ENCODE results near the gene ABCC1.
"Not testable (repeated sequence)": the region's sequence is repeated elsewhere in the genome, so short reads cannot be mapped to it uniquely, and the experiment has no call there.

ABCC1 gene

DNA sequence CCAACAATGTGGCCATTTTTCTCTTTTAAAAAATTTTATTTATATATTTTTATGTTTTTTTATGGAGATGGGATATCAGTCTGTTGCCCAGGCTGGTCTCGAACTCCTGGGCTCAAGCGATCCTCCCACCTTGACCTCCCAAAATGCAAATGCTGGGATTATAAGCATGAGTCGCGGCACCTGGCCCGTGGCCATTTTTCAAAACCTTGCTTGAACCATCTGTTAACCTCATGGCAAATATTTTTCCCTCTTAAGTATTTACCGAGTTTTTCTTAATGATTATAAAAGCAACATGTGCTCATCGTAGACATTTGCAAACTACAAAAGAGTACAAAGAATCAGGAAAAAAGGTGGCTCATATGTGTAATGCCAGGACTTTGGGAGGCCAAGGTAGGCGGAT, 146.2 kb downstream of the ABCC1 start:
- DNase-seq (ENCODE audit: low read depth): no peak
- no peak overlapping the region for H3K4me3 ChIP-seq (replicated peaks; ENCODE audit: low read depth, low read length)
- TF ChIP-seq CTCF (IDR thresholded peaks at IDR 0.05; ENCODE audit: low read length, missing control alignments): no peak

GRCh38 chr16:16096121-16096857, 146.9 kb downstream of the ABCC1 start:
- peak; percentile 49 for TF ChIP-seq CTCF (IDR thresholded peaks at IDR 0.05; ENCODE audit: low read length, missing control alignments)
- peak; percentile 51 for DNase-seq (ENCODE audit: low read depth)
- H3K4me3 ChIP-seq (replicated peaks; ENCODE audit: low read depth, low read length): no peak overlapping the region

DNA sequence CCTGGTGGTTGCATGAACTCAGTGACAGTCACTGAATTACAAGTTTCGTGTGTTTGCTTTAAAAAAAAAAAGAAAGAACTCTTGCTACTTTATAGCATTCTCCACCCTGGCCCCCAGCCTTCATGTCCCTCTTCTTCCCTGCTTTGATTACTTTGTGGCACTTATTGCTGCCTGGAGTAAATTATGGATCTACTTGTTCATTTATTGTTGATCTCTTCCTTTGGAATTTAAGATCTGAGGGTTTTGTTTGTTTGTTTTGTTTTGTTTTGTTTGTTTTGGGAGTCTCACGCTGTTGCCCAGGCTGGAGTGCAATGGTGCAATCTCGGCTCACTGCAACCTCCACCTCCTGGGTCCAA, 147.4 kb downstream of the ABCC1 start:
- no peak overlapping the region for H3K4me3 ChIP-seq (replicated peaks; ENCODE audit: low read depth, low read length)
- no peak for TF ChIP-seq CTCF (IDR thresholded peaks at IDR 0.05; ENCODE audit: low read length, missing control alignments)
- DNase-seq (ENCODE audit: low read depth): no peak

DNA sequence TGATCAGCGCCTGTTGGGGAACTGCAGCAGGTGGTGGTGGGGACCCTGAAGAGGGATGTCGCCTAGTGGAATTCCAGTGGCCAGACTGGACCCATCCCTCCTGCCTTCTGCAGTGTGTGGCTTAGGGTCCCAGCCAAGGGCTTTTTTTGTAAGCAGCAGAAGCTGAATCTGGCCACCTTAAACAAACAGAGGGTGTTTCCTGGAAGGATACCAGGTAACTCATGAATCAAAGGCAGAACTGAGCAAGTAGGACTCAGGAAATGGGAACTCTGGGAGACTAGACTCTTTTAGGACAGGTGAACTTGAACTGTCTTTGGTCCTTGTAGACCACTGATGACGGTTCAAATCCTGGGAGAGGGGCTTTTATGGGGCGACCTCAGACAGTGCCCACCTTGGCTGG, 149.9 kb downstream of the ABCC1 start:
- DNase-seq (ENCODE audit: low read depth): no peak
- TF ChIP-seq CTCF (IDR thresholded peaks at IDR 0.05; ENCODE audit: low read length, missing control alignments): no peak
- no peak overlapping the region for H3K4me3 ChIP-seq (replicated peaks; ENCODE audit: low read depth, low read length)

GRCh38 chr16:16100631-16101030, 151.2 kb downstream of the ABCC1 start:
- DNase-seq (ENCODE audit: low read depth): no peak
- no peak for TF ChIP-seq CTCF (IDR thresholded peaks at IDR 0.05; ENCODE audit: low read length, missing control alignments)
- H3K4me3 ChIP-seq (replicated peaks; ENCODE audit: low read depth, low read length): no peak overlapping the region

- no peak for DNase-seq (ENCODE audit: low read depth)
- H3K4me3 ChIP-seq (replicated peaks; ENCODE audit: low read depth, low read length): no peak overlapping the region
- no peak for TF ChIP-seq CTCF (IDR thresholded peaks at IDR 0.05; ENCODE audit: low read length, missing control alignments)
Observed at GRCh38 chr16:16101585-16101984, 152.2 kb downstream of the ABCC1 start.

DNA sequence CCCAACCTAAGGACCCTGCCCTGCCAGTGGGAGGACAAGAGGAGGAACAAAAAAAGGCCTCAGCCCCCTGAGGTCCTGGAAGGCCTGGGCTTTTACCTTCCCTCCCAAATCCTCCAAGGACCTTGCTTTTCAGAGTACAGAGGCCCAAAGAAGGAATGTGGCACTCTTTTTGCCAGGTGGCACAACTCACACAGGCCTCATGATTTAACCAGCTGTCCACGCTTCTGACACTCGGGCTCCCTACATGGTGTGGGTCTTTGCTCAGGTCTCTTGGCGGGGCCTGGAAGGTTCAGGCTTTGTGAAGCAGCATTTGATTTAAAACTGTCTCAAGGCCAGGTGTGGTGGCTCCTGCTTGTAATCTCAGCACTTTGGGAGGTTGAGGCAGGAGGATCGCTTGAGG, 153.3 kb downstream of the ABCC1 start:
- DNase-seq (ENCODE audit: low read depth): no peak
- no peak overlapping the region for H3K4me3 ChIP-seq (replicated peaks; ENCODE audit: low read depth, low read length)
- no peak for TF ChIP-seq CTCF (IDR thresholded peaks at IDR 0.05; ENCODE audit: low read length, missing control alignments)

GRCh38 chr16:16104132-16104803, 154.9 kb downstream of the ABCC1 start:
- DNase-seq (ENCODE audit: low read depth); H3K4me3 ChIP-seq (replicated peaks; ENCODE audit: low read depth, low read length): not testable (repeated sequence)

DNA sequence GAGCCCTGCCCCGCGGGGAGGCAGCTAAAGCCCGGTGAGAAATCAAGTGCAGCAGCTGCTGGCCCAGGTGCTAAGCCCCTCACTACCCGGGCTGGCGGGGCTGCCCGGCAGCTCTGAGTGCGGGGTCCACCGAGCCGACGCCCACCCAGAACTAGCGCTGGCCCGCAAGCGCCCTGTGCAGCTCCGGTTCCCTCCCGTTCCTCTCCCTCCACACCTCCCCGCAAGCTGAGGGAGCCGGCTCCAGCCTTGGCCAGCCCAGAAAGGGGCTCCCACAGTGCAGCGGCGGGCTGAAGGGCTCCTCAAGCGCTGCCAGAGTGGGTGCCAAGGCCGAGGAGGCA, 155.4 kb downstream of the ABCC1 start:
- H3K4me3 ChIP-seq (replicated peaks; ENCODE audit: low read depth, low read length); DNase-seq (ENCODE audit: low read depth): not testable (repeated sequence)
